Adrenal gland (tissue), 5 donors: ENCODE measurements around the gene LEKR1.
"Not testable (repeated sequence)": the region's sequence is repeated elsewhere in the genome, so short reads cannot be mapped to it uniquely, and the experiment has no call there.

Experiments used
- CTCF ChIP-seq, 6 experiments: fragments of 450-650 bp in 4 of 6; fragments of 200-600 bp in 2 of 6; sonication (generic) in 1 of 6; IDR thresholded peaks; 1 replicate in 5 of 6; 2 replicates in 1 of 6; pipeline versions ENCODE4 v1.5.1 to v1.8.0; 2016 to 2021; ENCODE audit warnings: antibody characterized with exemption in 6 of 6, mild to moderate bottlenecking in 2 of 6, moderate library complexity in 1 of 6
- POLR2A ChIP-seq, 2 donors: fragments of 450-650 bp; IDR thresholded peaks; one replicate each; pipeline ENCODE4 v1.6.1; 2017; ENCODE audit warnings: antibody characterized with exemption in 2 of 2, mild to moderate bottlenecking in 2 of 2, moderate library complexity in 1 of 2
- donor health status: DM: no; HTN: no; CAD: no.

GRCh38 chr3:156966349-156966748, 140.2 kb downstream of the LEKR1 start:
- not testable (repeated sequence) for TF ChIP-seq CTCF, POLR2A (IDR thresholded peaks at IDR 0.05)
